T-helper 22 cell (primary cell): ENCODE data around the gene PRICKLE2.

Source experiments
- DNase-seq: peaks from one replicate; pipeline ENCODE4 v3.0.0-alpha.2; 2020; ENCODE audit warnings: low read depth

The PRICKLE2 gene

GRCh38 chr3:64247991-64248646, 22.9 kb upstream of the PRICKLE2 start:
- no peak for DNase-seq

- no peak for DNase-seq
These were observed 19.0 kb upstream of the PRICKLE2 start for GRCh38 chr3:64244011-64244942.

DNA sequence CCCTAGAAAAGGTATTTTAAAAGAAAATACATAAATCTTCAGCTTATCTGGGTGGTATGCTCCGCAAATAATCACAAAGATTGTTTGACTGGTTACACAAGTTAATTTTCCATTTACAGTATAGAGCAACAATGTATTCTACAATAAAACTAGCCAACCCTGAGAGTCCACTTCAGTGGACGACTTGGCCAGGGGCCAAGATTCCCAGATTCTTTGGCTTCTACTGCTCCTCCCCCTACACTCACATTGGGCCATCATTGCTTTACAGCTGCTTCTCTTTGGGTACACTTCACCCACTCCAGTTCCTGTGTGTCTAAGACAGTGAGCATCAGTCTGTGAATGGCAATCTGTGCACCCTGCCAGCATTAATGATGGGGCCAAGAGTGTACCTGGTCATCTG, 17.2 kb upstream of the PRICKLE2 start:
- no peak for DNase-seq

DNA sequence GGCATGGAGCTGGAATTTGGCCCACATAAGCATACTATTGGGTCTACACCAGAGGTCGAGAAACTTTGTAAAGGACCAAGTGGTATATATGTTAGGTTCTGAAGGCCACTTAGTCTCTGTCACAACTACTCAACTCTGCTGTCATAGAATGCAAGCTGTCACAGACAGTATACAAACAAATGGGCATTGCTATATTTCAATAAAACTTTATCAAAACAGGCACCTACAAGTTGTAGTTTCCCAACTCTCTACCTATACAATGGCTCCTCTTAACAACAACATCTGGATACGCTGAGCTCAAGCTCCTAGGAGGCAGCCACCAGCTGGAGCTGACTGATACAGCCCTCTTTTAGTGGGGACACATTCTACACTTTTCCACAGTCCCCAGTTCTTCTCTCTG, 15.7 kb upstream of the PRICKLE2 start:
- no peak for DNase-seq

- no peak for DNase-seq
These were observed 15.1 kb upstream of the PRICKLE2 start for GRCh38 chr3:64240396-64240795.

- no peak for DNase-seq
These were observed 14.6 kb upstream of the PRICKLE2 start for GRCh38 chr3:64239841-64240240.

- no peak for DNase-seq
These were observed 13.9 kb upstream of the PRICKLE2 start for GRCh38 chr3:64238971-64239667.

GRCh38 chr3:64237083-64237482, 11.8 kb upstream of the PRICKLE2 start:
- no peak for DNase-seq

- DNase-seq = no peak
These were observed 10.3 kb upstream of the PRICKLE2 start for GRCh38 chr3:64235605-64236004.

DNA sequence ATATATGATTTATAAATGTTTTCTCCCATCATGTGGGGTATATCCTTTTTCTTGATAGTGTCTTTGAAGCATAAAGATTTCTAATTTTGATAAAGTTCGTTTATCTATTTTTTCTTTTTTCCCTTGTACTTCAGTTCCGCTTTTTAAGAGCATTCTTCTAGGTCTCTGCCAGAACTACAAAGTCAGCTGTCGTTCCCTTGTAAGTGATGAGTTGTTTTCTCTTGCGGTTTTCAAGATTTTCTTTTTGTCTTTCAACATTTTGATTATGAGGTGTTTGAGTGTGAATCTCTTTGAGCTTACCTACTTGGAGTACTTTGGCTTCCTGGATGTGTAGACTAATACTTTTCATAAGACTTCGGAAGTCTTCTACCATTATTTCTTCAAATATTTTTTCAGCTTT, 9.3 kb upstream of the PRICKLE2 start:
- no peak for DNase-seq

DNA sequence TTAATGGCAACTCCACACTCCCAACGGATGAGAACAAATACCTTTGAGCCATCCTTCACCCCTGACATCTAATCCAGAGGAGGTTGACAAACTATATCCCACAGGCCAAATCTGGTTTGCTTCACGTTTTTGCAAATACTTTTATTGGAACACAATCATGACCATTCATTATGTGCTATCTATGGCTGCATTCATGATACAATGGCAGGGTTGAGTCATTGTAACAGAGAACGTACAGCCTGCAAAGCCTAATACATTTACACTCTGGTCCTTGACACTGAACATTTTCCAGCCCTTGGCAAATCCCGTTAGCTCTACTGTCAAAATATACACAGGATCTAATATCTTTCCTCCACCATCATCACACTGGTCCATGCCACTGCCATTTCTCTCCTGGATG, 7.6 kb upstream of the PRICKLE2 start:
- DNase-seq = no peak

DNA sequence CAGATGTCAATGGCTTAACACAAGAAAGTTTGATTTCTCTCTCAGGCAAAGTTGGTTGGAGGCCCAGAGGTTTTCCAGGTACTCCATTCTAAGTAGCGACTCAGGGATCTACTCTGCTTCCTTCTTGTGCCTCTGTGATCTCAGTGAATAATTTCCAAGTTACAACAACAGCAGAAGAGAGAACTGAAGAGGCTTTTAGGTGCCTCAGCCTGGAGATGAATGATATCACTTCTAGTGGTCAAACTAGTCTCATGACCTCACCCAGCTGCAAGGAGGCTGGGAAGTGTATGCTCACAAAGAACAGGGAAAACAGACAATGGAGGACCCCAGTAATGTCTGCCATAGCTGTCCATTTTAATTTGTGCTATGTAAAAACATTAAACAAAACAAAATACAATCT, 4.6 kb upstream of the PRICKLE2 start:
- no peak for DNase-seq

GRCh38 chr3:64228110-64228509, 2.8 kb upstream of the PRICKLE2 start:
- no peak for DNase-seq

DNA sequence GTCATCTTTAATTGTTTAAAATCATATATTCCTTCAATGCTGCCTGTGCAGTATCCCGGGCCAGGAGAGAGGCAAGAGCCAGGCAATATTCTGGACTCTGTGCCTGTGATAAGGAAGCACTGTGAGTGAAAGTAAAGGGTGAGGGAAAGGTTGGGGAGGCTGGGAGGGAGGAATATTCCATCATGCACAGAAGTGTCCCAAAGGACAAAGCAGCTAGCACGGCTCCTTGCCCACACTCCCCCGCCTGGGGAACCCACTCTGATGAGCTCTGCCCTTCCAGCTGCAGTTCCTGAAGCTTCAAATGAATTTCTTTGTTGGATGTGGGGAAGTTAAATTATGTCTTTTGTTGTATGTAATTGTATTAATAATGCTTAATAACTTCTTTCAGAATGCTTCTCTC, 1.5 kb upstream of the PRICKLE2 start:
- DNase-seq = no peak

- DNase-seq = no peak
These were observed 631 bp upstream of the PRICKLE2 start for GRCh38 chr3:64225695-64226499.

GRCh38 chr3:64223791-64224745, 1.2 kb downstream of the PRICKLE2 start:
- DNase-seq = no peak

GRCh38 chr3:64222501-64223111, 2.7 kb downstream of the PRICKLE2 start:
- no peak for DNase-seq

DNA sequence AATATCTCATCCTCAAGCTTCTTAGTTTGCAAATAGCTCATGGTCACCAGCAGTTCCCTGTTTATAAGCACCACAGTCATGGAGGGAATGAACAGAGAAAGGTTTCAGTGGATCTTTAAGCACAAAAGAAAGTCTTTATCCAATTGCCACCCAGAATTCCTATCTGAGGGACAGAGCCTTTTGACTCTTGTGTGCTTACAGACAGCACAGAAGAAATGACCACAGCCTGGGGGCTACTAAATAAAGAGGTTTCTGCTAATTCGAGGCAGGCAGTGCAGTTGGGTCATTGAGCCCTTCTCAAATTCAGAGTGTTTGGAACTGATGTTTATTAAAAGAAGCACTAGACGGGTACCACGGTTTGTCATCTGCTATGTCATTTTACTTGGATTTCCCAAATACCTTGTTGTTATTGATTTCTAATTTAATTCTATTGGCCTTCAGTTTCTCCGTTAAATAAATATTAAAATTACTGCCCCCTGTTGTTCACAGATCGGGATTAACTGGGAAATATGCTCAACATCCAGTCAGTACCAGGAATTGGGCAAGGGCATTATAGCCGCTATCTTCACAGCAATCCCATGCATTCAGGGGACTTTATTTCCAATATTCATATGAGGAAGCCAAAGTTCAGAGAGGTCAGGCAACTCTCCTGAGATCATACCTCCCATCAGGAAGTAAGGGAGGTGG, 3.6 kb downstream of the PRICKLE2 start:
- DNase-seq = no peak

GRCh38 chr3:64220161-64220914, 4.9 kb downstream of the PRICKLE2 start:
- DNase-seq = no peak
